Measurements from ENCODE around the gene C6orf58.

The C6orf58 gene

DNA sequence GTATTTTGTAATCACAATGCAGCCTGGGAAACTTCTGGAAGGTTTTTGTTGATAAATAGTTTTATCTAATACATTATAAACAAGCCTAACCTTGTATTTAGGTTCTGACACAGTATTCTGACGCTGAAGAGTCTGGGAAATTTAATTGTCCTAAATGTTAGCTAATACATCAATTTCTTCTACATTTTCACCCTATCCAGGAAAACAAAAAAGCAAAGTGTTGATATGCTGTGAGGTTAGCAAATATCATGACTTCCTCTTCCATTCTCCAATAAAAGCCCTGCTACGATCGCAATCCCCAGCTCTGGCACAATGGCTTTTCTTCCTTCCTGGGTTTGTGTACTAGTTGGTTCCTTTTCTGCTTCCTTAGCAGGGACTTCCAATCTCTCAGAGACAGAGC lies at the start of gene C6orf58:
TSS of gene C6orf58 (plus strand) at position 301 of the 400 bp plus-strand sequence. CDS start at position 313, 12 bp downstream.
- Histone ChIP-seq H3K4me1 (ENCODE audit: insufficient read depth, low read length) (no peaks in the 10 kb centered on the region), H3K9ac (ENCODE audit: low read depth, low read length) (no peak within 1 kb of the TSS), H3K9me3 (ENCODE audit: control insufficient read depth, insufficient read depth, low read length) (no peaks in the 10 kb centered on the region)

DNA sequence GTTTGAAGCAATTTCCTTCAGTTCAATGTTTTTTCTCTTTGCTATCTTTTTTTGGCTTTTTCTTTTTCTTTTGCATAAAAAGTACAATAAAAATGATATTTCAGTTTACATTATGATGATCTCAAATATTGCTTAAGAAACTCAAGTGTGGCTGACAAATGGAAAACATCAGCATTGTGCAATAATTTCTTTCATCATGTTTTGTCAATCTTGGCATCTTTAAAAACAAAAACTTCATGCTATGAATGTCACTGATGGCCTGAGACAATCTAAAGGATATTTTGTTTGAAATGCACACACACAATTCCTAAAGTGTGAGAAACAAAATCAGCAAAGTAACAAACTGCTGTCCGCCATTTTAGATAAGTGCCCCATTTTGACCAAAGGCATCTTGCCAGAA lies 44.0 kb upstream of the C6orf58 start:
- Histone ChIP-seq H3K9ac (ENCODE audit: low read depth, low read length) (no peak overlapping the region), H3K36me3 (ENCODE audit: insufficient read depth, low read length) (no peaks in the 10 kb centered on the region), H3K4me1 (ENCODE audit: insufficient read depth, low read length) (no peaks in the 10 kb centered on the region), H3K9me3 (ENCODE audit: control insufficient read depth, insufficient read depth, low read length) (no peaks in the 10 kb centered on the region)

More for the DNA sequence above, at the start of gene C6orf58:
- H3K36me3 ChIP-seq (ENCODE audit: insufficient read depth, low read length) = no peaks in the 10 kb centered on the region

GRCh38 chr6:127533736-127534135 lies 43.2 kb upstream of the C6orf58 start:
- no peaks in the 10 kb centered on the region for H3K36me3 ChIP-seq (ENCODE audit: insufficient read depth, low read length)
- H3K4me1 ChIP-seq (ENCODE audit: insufficient read depth, low read length) = peaks cover under 1% of the 10 kb centered on the region; the same call in 1 of the 2 replicates
- no peaks in the 10 kb centered on the region for H3K9me3 ChIP-seq (ENCODE audit: control insufficient read depth, insufficient read depth, low read length)
- H3K9ac ChIP-seq (ENCODE audit: low read depth, low read length) = no peak overlapping the region

DNA sequence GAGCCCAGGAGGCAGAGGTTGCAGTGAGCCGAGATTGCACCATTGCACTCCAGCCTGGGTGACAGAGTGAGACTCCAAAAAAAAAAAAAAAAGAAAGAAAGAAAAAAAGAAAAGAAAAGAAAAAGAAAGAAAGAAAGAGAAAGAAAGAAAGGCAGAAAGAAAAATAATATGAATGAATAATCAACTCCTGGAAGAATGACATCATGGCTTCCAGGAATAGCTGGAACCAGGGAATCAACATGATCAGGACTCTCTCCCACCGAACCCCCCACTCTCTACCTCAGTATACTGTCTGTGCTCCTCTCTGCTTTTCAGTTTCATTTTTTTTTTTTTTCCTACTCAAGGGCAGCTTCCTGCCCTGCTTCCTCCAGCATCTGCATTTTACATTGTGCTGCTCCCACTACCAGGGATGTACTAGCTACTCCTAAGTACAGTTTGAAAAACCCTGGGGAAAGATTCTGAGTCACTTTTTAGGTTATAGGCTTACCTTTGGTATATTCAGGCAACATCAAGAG lies 38.2 kb upstream of the C6orf58 start:
- Histone ChIP-seq H3K9ac (ENCODE audit: low read depth, low read length) (no peak overlapping the region), H3K36me3 (ENCODE audit: insufficient read depth, low read length) (no peaks in the 10 kb centered on the region), H3K9me3 (ENCODE audit: control insufficient read depth, insufficient read depth, low read length) (no peaks in the 10 kb centered on the region), H3K4me1 (ENCODE audit: insufficient read depth, low read length) (peaks cover 3% of the 10 kb centered on the region; the same call in 1 of the 2 replicates)

DNA sequence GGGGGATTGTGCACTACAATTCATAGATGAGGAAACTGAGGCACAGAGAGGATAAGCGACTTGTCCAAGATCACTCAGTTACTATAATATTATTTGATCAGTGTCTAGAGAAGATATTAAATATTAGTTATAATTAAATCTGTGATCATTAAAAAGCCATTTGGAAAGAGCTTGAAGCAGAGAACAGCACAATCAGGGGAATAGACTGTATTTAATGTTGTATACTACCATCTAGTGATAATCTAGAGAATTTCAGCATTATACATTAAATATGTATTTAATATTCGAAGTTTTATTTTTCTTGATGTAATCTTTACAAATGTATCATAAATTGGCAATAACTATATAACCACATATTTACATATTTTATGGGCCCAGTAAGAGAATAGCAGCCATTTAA lies 37.7 kb upstream of the C6orf58 start:
- Histone ChIP-seq H3K4me1 (ENCODE audit: insufficient read depth, low read length) (peaks cover 3% of the 10 kb centered on the region; the same call in 1 of the 2 replicates), H3K36me3 (ENCODE audit: insufficient read depth, low read length) (no peaks in the 10 kb centered on the region), H3K9me3 (ENCODE audit: control insufficient read depth, insufficient read depth, low read length) (no peaks in the 10 kb centered on the region), H3K9ac (ENCODE audit: low read depth, low read length) (no peak overlapping the region)

DNA sequence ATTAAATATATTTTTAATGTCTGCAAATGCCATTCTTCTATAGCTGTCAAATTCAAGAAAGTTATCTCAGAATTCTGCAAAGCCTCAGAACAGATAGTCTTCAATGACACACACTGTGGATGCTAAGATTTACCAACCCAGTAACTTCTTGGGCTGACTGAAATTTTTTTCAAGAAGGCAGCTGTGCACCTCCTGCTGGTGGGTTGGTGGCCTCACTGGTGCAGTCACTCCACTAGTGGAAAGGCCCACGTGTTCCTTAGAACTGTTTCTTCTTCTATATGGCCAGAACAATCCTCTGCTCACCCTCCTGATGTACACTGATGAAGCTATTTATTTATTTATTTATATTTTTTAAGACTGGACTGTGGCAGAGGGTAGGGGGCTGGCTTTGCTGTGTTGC lies 29.8 kb upstream of the C6orf58 start:
- H3K4me1 ChIP-seq (ENCODE audit: insufficient read depth, low read length) = no peaks in the 10 kb centered on the region
- no peak overlapping the region for H3K9ac ChIP-seq (ENCODE audit: low read depth, low read length)
- no peaks in the 10 kb centered on the region for H3K36me3 ChIP-seq (ENCODE audit: insufficient read depth, low read length)
- no peaks in the 10 kb centered on the region for H3K9me3 ChIP-seq (ENCODE audit: control insufficient read depth, insufficient read depth, low read length)

DNA sequence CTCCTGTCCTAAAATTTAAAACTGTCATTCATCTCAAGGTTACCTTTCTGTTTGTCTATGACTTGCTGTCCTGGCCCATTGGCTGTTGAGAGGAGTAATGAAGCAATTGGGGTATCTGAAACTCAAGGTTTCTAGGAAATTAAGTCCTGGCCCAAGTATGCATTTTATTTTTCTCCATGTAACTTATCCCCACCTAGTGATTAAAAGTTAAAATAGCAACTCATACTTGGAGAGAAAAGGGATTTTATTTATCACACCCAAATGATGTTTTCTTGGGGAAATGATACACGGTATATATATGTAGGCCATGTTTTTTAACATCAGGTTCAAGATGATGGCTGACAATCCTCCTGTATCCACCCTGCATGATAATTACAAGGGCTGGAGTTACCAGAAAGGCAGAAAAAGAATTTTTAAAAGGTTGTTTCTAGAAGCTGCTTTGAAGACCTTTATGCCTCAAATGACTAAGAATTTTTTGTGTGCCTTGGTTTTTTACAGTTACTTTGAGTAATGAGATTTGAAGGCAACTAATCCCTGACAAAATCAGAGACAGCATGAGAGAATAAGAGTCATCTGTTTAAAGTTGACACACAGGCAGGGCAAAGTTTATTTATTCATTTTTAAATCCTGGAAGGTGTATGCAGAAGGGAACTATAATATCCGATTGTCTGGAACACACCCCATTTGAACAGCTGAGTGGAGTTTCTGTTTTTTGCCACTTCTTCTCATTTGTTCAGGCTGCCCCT lies 28.9 kb upstream of the C6orf58 start:
- H3K4me1 ChIP-seq (ENCODE audit: insufficient read depth, low read length) = no peaks in the 10 kb centered on the region
- H3K9ac ChIP-seq (ENCODE audit: low read depth, low read length) = no peak overlapping the region
- no peaks in the 10 kb centered on the region for H3K36me3 ChIP-seq (ENCODE audit: insufficient read depth, low read length)
- H3K9me3 ChIP-seq (ENCODE audit: control insufficient read depth, insufficient read depth, low read length) = no peaks in the 10 kb centered on the region

DNA sequence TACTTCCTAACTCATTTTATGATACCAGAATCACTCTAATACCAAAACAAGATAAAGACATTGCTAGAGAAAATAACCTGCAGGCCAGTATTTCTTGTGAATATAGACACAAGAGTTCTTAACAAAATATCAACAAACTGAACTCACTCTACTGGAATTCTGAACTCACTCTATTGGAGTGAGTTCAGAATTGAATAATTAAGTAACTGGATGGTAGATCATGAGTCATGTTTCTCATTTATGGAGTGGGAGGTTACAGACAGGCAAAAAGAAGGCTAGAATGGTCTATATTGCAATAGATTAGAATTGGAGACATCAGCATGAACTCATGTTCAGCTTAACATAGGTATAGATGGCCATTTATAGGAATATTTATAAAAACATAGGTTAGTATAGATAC lies 26.6 kb upstream of the C6orf58 start:
- Histone ChIP-seq H3K9ac (ENCODE audit: low read depth, low read length) (no peak overlapping the region), H3K9me3 (ENCODE audit: control insufficient read depth, insufficient read depth, low read length) (no peaks in the 10 kb centered on the region), H3K4me1 (ENCODE audit: insufficient read depth, low read length) (no peaks in the 10 kb centered on the region), H3K36me3 (ENCODE audit: insufficient read depth, low read length) (no peaks in the 10 kb centered on the region)

GRCh38 chr6:127554435-127555006 lies 22.5 kb upstream of the C6orf58 start:
- Histone ChIP-seq H3K9ac (ENCODE audit: low read depth, low read length) (no peak overlapping the region), H3K9me3 (ENCODE audit: control insufficient read depth, insufficient read depth, low read length) (no peaks in the 10 kb centered on the region), H3K36me3 (ENCODE audit: insufficient read depth, low read length) (no peaks in the 10 kb centered on the region), H3K4me1 (ENCODE audit: insufficient read depth, low read length) (no peaks in the 10 kb centered on the region)

GRCh38 chr6:127561660-127562059 lies 15.3 kb upstream of the C6orf58 start:
- H3K9ac ChIP-seq (ENCODE audit: low read depth, low read length) = no peak overlapping the region
- no peaks in the 10 kb centered on the region for H3K36me3 ChIP-seq (ENCODE audit: insufficient read depth, low read length)
- H3K9me3 ChIP-seq (ENCODE audit: control insufficient read depth, insufficient read depth, low read length) = no peaks in the 10 kb centered on the region
- no peaks in the 10 kb centered on the region for H3K4me1 ChIP-seq (ENCODE audit: insufficient read depth, low read length)

DNA sequence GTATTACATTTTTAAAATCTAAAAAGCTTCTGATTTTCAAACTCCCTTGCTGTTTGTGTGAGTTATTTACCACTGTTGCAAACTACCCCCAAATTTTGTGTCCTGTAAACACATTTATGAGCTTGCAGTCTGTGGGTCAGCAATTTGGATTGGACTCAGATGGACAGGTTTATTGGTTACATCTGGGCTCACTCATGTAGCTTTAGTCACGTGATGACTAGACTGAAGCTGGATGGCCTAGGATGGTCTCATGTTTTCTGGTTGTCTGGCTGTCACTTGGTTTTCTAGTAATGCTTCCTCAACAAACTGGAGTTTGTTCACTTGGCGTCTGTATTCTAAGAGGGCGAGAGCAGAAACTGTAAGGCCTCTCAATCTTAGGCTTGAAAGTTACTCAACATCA lies 12.2 kb upstream of the C6orf58 start:
- no peaks in the 10 kb centered on the region for H3K36me3 ChIP-seq (ENCODE audit: insufficient read depth, low read length)
- H3K9me3 ChIP-seq (ENCODE audit: control insufficient read depth, insufficient read depth, low read length) = no peaks in the 10 kb centered on the region
- H3K4me1 ChIP-seq (ENCODE audit: insufficient read depth, low read length) = no peaks in the 10 kb centered on the region
- no peak overlapping the region for H3K9ac ChIP-seq (ENCODE audit: low read depth, low read length)

DNA sequence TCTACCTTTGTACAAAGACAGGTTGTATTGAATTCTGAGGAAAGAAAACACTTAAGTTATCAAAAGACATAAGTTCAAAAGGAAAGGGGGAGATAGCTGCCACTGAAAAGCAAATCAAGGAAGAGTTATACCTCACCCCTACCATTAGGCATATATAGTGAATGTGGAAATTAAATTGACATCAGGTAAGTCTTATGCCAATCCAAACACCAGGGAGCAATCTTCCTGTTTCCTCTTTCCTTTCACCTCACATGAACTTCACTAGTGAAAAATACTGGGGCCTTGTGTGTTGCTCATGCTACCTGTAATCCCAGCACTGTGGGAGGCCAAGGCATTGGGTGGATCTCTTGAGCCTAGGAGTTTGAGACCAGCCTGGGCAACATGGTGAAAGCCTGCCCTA lies 10.9 kb upstream of the C6orf58 start:
- Histone ChIP-seq H3K36me3 (ENCODE audit: insufficient read depth, low read length) (no peaks in the 10 kb centered on the region), H3K9ac (ENCODE audit: low read depth, low read length) (no peak overlapping the region), H3K4me1 (ENCODE audit: insufficient read depth, low read length) (no peaks in the 10 kb centered on the region), H3K9me3 (ENCODE audit: control insufficient read depth, insufficient read depth, low read length) (no peaks in the 10 kb centered on the region)

- Histone ChIP-seq H3K36me3 (ENCODE audit: insufficient read depth, low read length) (no peaks in the 10 kb centered on the region), H3K9me3 (ENCODE audit: control insufficient read depth, insufficient read depth, low read length) (no peaks in the 10 kb centered on the region), H3K4me1 (ENCODE audit: insufficient read depth, low read length) (no peaks in the 10 kb centered on the region), H3K9ac (ENCODE audit: low read depth, low read length) (no peak overlapping the region)
These were observed 10.3 kb upstream of the C6orf58 start for GRCh38 chr6:127566651-127567050.

GRCh38 chr6:127567476-127567875 lies 9.5 kb upstream of the C6orf58 start:
- Histone ChIP-seq H3K9ac (ENCODE audit: low read depth, low read length) (no peak overlapping the region), H3K9me3 (ENCODE audit: control insufficient read depth, insufficient read depth, low read length) (no peaks in the 10 kb centered on the region)

GRCh38 chr6:127570739-127571389 lies 6.1 kb upstream of the C6orf58 start:
- H3K36me3 ChIP-seq (ENCODE audit: insufficient read depth, low read length) = no peaks in the 10 kb centered on the region
- H3K9ac ChIP-seq (ENCODE audit: low read depth, low read length) = no peak overlapping the region
- H3K4me1 ChIP-seq (ENCODE audit: insufficient read depth, low read length) = no peaks in the 10 kb centered on the region
- H3K9me3 ChIP-seq (ENCODE audit: control insufficient read depth, insufficient read depth, low read length) = no peaks in the 10 kb centered on the region

More at GRCh38 chr6:127567476-127567875, 9.5 kb upstream of the C6orf58 start:
- Histone ChIP-seq H3K36me3 (ENCODE audit: insufficient read depth, low read length) (no peaks in the 10 kb centered on the region), H3K4me1 (ENCODE audit: insufficient read depth, low read length) (no peaks in the 10 kb centered on the region)

Measured in ES-I3 (cell line).